ENCODE results near the gene IFNGR1. TPM values are rescaled to one million over a fixed set of nuclear protein-coding genes. Genes with fewer than 3 reads are reported as not detected.

IFNGR1 gene
- total RNA-seq, 1 donor from 2014 or later = 28.4 TPM

GRCh38 chr6:137173501-137173900 lies 45.7 kb downstream of the IFNGR1 start, which contains the start of gene IL22RA2:
TSS of gene IL22RA2 (minus strand) at chr6:137173644. CDS start at chr6:137161749, 11,895 bp downstream.
- H3K4me3 Mint-ChIP-seq = no peak within 1 kb of the TSS
- TF ChIP-seq, protein P1, sequence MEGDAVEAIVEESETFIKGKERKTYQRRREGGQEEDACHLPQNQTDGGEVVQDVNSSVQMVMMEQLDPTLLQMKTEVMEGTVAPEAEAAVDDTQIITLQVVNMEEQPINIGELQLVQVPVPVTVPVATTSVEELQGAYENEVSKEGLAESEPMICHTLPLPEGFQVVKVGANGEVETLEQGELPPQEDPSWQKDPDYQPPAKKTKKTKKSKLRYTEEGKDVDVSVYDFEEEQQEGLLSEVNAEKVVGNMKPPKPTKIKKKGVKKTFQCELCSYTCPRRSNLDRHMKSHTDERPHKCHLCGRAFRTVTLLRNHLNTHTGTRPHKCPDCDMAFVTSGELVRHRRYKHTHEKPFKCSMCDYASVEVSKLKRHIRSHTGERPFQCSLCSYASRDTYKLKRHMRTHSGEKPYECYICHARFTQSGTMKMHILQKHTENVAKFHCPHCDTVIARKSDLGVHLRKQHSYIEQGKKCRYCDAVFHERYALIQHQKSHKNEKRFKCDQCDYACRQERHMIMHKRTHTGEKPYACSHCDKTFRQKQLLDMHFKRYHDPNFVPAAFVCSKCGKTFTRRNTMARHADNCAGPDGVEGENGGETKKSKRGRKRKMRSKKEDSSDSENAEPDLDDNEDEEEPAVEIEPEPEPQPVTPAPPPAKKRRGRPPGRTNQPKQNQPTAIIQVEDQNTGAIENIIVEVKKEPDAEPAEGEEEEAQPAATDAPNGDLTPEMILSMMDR (conservative IDR thresholded peaks at IDR 0.05) = no peak
- H3K36me3 Mint-ChIP-seq = no peaks in the 10 kb centered on the region
- H3K27ac Mint-ChIP-seq = no peak within 1 kb of the TSS
- no peaks in the 10 kb centered on the region for H3K27me3 Mint-ChIP-seq
- no peak for DNase-seq (ENCODE audit: extremely low spot score, unreplicated experiment)
- peaks cover 4% of the 10 kb centered on the region for H3K9me3 Mint-ChIP-seq
- no peaks in the 10 kb centered on the region for H3K4me1 Mint-ChIP-seq (ENCODE audit: unreplicated experiment)

DNA sequence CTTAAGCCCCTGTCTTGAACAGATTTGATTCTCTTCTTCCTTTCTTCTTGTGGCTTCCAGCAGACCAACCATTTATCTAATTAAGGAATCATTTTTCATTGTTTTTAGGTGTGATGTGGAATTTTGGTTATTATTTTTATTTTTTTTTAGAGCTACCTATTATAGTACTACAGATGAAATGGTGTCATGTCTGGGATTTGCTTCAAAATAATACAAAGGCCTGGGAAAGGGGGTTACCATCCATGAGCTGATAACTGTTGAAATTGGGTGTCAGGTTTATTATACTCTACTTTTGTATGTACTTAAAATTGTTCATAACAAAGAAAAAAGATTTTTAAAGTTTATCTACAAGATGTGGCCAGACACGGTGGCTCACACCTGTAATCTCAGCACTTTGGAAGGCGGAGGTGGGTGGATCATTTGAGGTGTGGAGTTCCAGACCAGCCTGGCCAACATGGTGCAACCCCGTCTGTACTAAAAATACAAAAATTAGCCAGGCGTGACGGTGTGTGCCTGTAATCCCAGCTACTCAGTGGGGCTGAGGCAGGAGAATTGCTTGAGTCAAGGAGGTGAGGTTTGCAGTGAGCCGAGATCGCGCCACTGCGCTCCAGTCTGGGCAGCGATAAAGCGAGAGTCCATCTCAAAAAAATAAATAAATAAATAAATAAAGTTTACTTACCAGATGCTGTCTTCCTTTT lies 46.3 kb downstream of the IFNGR1 start:
- no peaks in the 10 kb centered on the region for H3K27me3 Mint-ChIP-seq
- H3K4me1 Mint-ChIP-seq (ENCODE audit: unreplicated experiment) = no peaks in the 10 kb centered on the region
- no peak overlapping the region for H3K27ac Mint-ChIP-seq
- TF ChIP-seq, protein P1 (conservative IDR thresholded peaks at IDR 0.05) = no peak
- H3K36me3 Mint-ChIP-seq = no peaks in the 10 kb centered on the region
- DNase-seq (ENCODE audit: extremely low spot score, unreplicated experiment) = no peak
- H3K4me3 Mint-ChIP-seq = no peak overlapping the region
- peaks cover 4% of the 10 kb centered on the region for H3K9me3 Mint-ChIP-seq

- TF ChIP-seq, protein P1 (conservative IDR thresholded peaks at IDR 0.05) = no peak
- Mint-ChIP-seq H3K9me3 (peaks cover 4% of the 10 kb centered on the region), H3K4me3 (no peak overlapping the region), H3K27me3 (no peaks in the 10 kb centered on the region), H3K4me1 (ENCODE audit: unreplicated experiment) (no peaks in the 10 kb centered on the region), H3K27ac (no peak overlapping the region), H3K36me3 (no peaks in the 10 kb centered on the region)
- no peak for DNase-seq (ENCODE audit: extremely low spot score, unreplicated experiment)
Observed at GRCh38 chr6:137171824-137172733, 47.1 kb downstream of the IFNGR1 start.

DNA sequence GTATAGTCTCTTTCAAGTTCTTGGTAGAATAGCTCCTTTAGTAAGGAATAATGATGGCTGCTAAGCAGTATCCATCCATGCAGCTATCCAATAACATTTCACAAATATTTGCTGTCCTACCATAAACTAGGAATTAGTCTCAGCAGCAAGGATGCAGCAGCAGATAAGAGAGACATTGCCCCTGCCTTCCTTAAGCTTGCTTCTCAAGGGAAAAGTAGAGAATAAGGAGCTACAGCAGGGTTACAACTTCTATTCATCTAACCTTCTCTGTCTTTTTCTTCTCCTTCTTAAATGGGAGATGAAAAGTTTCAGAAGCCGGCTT lies 48.2 kb downstream of the IFNGR1 start:
- H3K4me1 Mint-ChIP-seq (ENCODE audit: unreplicated experiment) = no peaks in the 10 kb centered on the region
- H3K9me3 Mint-ChIP-seq = peaks cover 8% of the 10 kb centered on the region
- no peak overlapping the region for H3K4me3 Mint-ChIP-seq
- H3K27me3 Mint-ChIP-seq = no peaks in the 10 kb centered on the region
- no peak overlapping the region for H3K27ac Mint-ChIP-seq
- no peaks in the 10 kb centered on the region for H3K36me3 Mint-ChIP-seq
- DNase-seq (ENCODE audit: extremely low spot score, unreplicated experiment) = no peak
- TF ChIP-seq, protein P1 (conservative IDR thresholded peaks at IDR 0.05) = no peak

- Mint-ChIP-seq H3K4me1 (ENCODE audit: unreplicated experiment) (no peaks in the 10 kb centered on the region), H3K4me3 (no peak overlapping the region), H3K27me3 (no peaks in the 10 kb centered on the region), H3K27ac (no peak overlapping the region), H3K36me3 (no peaks in the 10 kb centered on the region), H3K9me3 (peaks cover 9% of the 10 kb centered on the region)
- no peak for DNase-seq (ENCODE audit: extremely low spot score, unreplicated experiment)
- TF ChIP-seq, protein P1 (conservative IDR thresholded peaks at IDR 0.05) = no peak
Observed at GRCh38 chr6:137170266-137171052, 48.7 kb downstream of the IFNGR1 start.

Data from type B pancreatic cell (in vitro differentiated cells).